KMS-11 (cell line): Measurements from ENCODE around the gene FGF22.

ENCODE experiments used
- H2AFZ ChIP-seq: fragments of 200-600 bp; sonication (generic); 2 replicates; pipeline ENCODE4 v1.6.1; 2016; ENCODE audit warnings: antibody characterized with exemption, mixed run types, low read depth
- H3K27ac ChIP-seq: fragments of 200-600 bp; sonication (generic); 2 replicates; pipeline ENCODE4 v1.6.1; 2016; ENCODE audit warnings: mild to moderate bottlenecking, mixed run types
- H3K27me3 ChIP-seq: fragments of 200-600 bp; sonication (generic); 2 replicates; pipeline ENCODE4 v1.6.1; 2017; ENCODE audit warnings: mild to moderate bottlenecking, low read depth, mixed run types, moderate library complexity; ENCODE audit not compliant: insufficient read depth
- H3K36me3 ChIP-seq: fragments of 200-600 bp; sonication (generic); 2 replicates; pipeline ENCODE4 v1.6.1; 2017; ENCODE audit warnings: mild to moderate bottlenecking, mixed run types; ENCODE audit not compliant: insufficient read depth
- H3K4me1 ChIP-seq: fragments of 200-600 bp; sonication (generic); 2 replicates; pipeline ENCODE4 v1.6.1; 2016; ENCODE audit warnings: mild to moderate bottlenecking, low read depth, mixed run types; ENCODE audit not compliant: poor library complexity, severe bottlenecking
- H3K4me2 ChIP-seq: fragments of 200-600 bp; sonication (generic); 2 replicates; pipeline ENCODE4 v1.7.0; 2016; ENCODE audit warnings: mild to moderate bottlenecking, mixed run types
- H3K4me3 ChIP-seq: fragments of 200-600 bp; sonication (generic); IDR thresholded peaks from 2 replicates; pipeline ENCODE4 v1.6.1; 2017; ENCODE audit warnings: low read depth, low read length, mixed read lengths; ENCODE audit not compliant: insufficient read depth
- H3K79me2 ChIP-seq: fragments of 200-600 bp; sonication (generic); 2 replicates; pipeline ENCODE4 v1.6.1; 2016; ENCODE audit warnings: low read depth, mixed run types; ENCODE audit not compliant: insufficient read depth
- H3K9ac ChIP-seq: fragments of 200-600 bp; sonication (generic); 2 replicates; pipeline ENCODE4 v1.6.1; 2016; ENCODE audit warnings: mild to moderate bottlenecking, mixed run types
- H4K20me1 ChIP-seq: fragments of 200-600 bp; sonication (generic); 2 replicates; pipeline ENCODE4 v1.6.1; 2016; ENCODE audit warnings: mild to moderate bottlenecking, mixed run types; ENCODE audit not compliant: insufficient read depth
- TF ChIP-seq, protein P1 (sequence below): fragments of 200-600 bp; sonication (generic); conservative IDR thresholded peaks from 2 replicates; pipeline ENCODE4 v1.6.1; 2017; ENCODE audit warnings: low read depth, mild to moderate bottlenecking, antibody characterized with exemption, low read length, moderate library complexity, mixed read lengths

Gene FGF22

GRCh38 chr19:592101-592500 is 47.6 kb upstream of the FGF22 start:
- no peaks in the 10 kb centered on the region for H4K20me1 ChIP-seq
- H3K4me1 ChIP-seq: peaks cover 12% of the 10 kb centered on the region
- H3K27ac ChIP-seq: no peak overlapping the region
- H3K4me2 ChIP-seq: no peak overlapping the region
- peaks cover 71% of the 10 kb centered on the region for H3K27me3 ChIP-seq
- H3K36me3 ChIP-seq: no peaks in the 10 kb centered on the region
- H3K79me2 ChIP-seq: no peaks in the 10 kb centered on the region
- no peak overlapping the region for H3K9ac ChIP-seq
- H2AFZ ChIP-seq: no peak overlapping the region
- TF ChIP-seq, protein P1, sequence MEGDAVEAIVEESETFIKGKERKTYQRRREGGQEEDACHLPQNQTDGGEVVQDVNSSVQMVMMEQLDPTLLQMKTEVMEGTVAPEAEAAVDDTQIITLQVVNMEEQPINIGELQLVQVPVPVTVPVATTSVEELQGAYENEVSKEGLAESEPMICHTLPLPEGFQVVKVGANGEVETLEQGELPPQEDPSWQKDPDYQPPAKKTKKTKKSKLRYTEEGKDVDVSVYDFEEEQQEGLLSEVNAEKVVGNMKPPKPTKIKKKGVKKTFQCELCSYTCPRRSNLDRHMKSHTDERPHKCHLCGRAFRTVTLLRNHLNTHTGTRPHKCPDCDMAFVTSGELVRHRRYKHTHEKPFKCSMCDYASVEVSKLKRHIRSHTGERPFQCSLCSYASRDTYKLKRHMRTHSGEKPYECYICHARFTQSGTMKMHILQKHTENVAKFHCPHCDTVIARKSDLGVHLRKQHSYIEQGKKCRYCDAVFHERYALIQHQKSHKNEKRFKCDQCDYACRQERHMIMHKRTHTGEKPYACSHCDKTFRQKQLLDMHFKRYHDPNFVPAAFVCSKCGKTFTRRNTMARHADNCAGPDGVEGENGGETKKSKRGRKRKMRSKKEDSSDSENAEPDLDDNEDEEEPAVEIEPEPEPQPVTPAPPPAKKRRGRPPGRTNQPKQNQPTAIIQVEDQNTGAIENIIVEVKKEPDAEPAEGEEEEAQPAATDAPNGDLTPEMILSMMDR: no peak
- H3K4me3 ChIP-seq: no peak overlapping the region

- Histone ChIP-seq H3K9ac (no peak overlapping the region), H3K4me3 (no peak overlapping the region), H3K27me3 (peaks cover 67% of the 10 kb centered on the region), H2AFZ (no peak overlapping the region), H3K4me1 (peaks cover 12% of the 10 kb centered on the region), H3K36me3 (no peaks in the 10 kb centered on the region), H3K79me2 (no peaks in the 10 kb centered on the region), H3K4me2 (no peak overlapping the region), H3K27ac (no peak overlapping the region), H4K20me1 (no peaks in the 10 kb centered on the region)
- TF ChIP-seq, protein P1: no peak
Observed at GRCh38 chr19:593055-593454, 46.6 kb upstream of the FGF22 start.

- no peak overlapping the region for H3K4me2 ChIP-seq
- H3K36me3 ChIP-seq: no peaks in the 10 kb centered on the region
- peaks cover 63% of the 10 kb centered on the region for H3K27me3 ChIP-seq
- no peak overlapping the region for H3K9ac ChIP-seq
- no peak overlapping the region for H2AFZ ChIP-seq
- TF ChIP-seq, protein P1: no peak
- H4K20me1 ChIP-seq: no peaks in the 10 kb centered on the region
- no peak overlapping the region for H3K27ac ChIP-seq
- H3K4me1 ChIP-seq: peaks cover 7% of the 10 kb centered on the region
- H3K79me2 ChIP-seq: no peaks in the 10 kb centered on the region
- no peak overlapping the region for H3K4me3 ChIP-seq
Observed at GRCh38 chr19:593505-593904, 46.2 kb upstream of the FGF22 start.

DNA sequence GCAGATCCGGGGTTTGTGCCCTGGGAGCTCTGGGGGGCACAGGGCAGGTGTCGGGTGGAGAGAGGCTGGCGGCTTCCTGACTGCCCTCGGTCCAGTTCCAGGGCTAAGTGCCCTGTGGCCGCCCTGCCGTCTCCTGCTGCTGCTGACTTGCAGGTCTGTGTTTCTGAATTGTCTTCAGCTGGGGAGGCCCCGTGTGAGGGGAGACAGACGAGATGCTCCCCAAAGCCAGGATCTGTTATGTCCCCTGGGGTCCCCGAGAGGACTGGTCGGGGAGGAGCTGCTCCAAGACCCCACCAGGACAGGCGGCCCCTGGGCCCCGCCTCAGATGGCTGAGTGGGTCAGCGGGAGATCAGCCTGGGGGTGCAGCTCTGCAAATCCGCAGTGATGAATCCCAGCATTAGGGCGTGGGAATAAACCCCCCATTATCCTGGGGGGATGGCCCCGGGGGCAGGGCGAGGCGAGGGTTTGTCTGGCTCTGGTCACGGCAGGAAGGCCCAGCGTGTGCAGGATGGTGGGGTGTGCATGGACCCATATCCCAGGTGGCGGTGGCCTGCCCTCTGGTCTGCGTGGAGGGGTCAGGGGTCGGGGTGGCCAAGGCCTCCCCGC is 45.3 kb upstream of the FGF22 start:
- Histone ChIP-seq H3K4me3 (no peak overlapping the region), H3K27me3 (peaks cover 56% of the 10 kb centered on the region), H3K4me2 (no peak overlapping the region), H3K36me3 (no peaks in the 10 kb centered on the region), H2AFZ (no peak overlapping the region), H3K27ac (no peak overlapping the region), H3K79me2 (no peaks in the 10 kb centered on the region), H4K20me1 (no peaks in the 10 kb centered on the region), H3K4me1 (peaks cover 4% of the 10 kb centered on the region), H3K9ac (no peak overlapping the region)
- TF ChIP-seq, protein P1: no peak
